Measurements from ENCODE around the gene CASP6. TPM values are rescaled to one million over a fixed set of nuclear protein-coding genes. Genes with fewer than 3 reads are reported as not detected.
"Not testable (repeated sequence)": the region's sequence is repeated elsewhere in the genome, so short reads cannot be mapped to it uniquely, and the experiment has no call there.

Gene CASP6
- total RNA-seq, 1 donor from 2014 or later: 22.4 TPM

- DNase-seq (ENCODE audit: low spot score in 2 of 2) (no peak), FAIRE-seq (no peak)
Measured at GRCh38 chr4:109722357-109722756, 19.1 kb upstream of the CASP6 start.

- FAIRE-seq (no peak), DNase-seq (ENCODE audit: low spot score in 2 of 2) (no peak)
Measured at GRCh38 chr4:109721033-109721432, 17.8 kb upstream of the CASP6 start.

GRCh38 chr4:109719604-109720003 is 16.4 kb upstream of the CASP6 start:
- DNase-seq (ENCODE audit: low spot score in 2 of 2): no peak
- no peak for FAIRE-seq

- DNase-seq (ENCODE audit: low spot score in 2 of 2) (no peak), FAIRE-seq (no peak)
Measured at GRCh38 chr4:109718759-109719158, 15.5 kb upstream of the CASP6 start.

GRCh38 chr4:109713500-109713899 is 10.3 kb upstream of the CASP6 start:
- DNase-seq (ENCODE audit: low spot score in 2 of 2) (no peak), FAIRE-seq (no peak)

- DNase-seq (ENCODE audit: low spot score in 2 of 2) (no peak), FAIRE-seq (no peak)
Measured at GRCh38 chr4:109708990-109709389, 5.7 kb upstream of the CASP6 start.

- no peak for FAIRE-seq
- no peak for DNase-seq (ENCODE audit: low spot score in 2 of 2)
Measured at GRCh38 chr4:109708435-109708834, 5.2 kb upstream of the CASP6 start.

- DNase-seq (ENCODE audit: low spot score in 2 of 2) (no peak), FAIRE-seq (no peak)
Measured at GRCh38 chr4:109703664-109704361, 568 bp upstream of the CASP6 start.

- DNase-seq (ENCODE audit: low spot score in 2 of 2) (no peak), FAIRE-seq (no peak)
Measured at GRCh38 chr4:109701566-109702410, 1.5 kb downstream of the CASP6 start.

GRCh38 chr4:109699553-109700225 is 3.6 kb downstream of the CASP6 start:
- DNase-seq (ENCODE audit: low spot score in 2 of 2) (no peak), FAIRE-seq (no peak)

GRCh38 chr4:109698656-109699055 is 4.6 kb downstream of the CASP6 start:
- DNase-seq (ENCODE audit: low spot score in 2 of 2): no peak
- no peak for FAIRE-seq

- no peak for FAIRE-seq
Measured at GRCh38 chr4:109691411-109691920, 11.8 kb downstream of the CASP6 start.

GRCh38 chr4:109690690-109691410 is 12.4 kb downstream of the CASP6 start:
- FAIRE-seq (no peak), DNase-seq (ENCODE audit: low spot score in 2 of 2) (no peak)

More at GRCh38 chr4:109691411-109691920, 11.8 kb downstream of the CASP6 start:
- DNase-seq (ENCODE audit: low spot score in 2 of 2): no peak

GRCh38 chr4:109684727-109685126 is 18.5 kb downstream of the CASP6 start:
- DNase-seq (ENCODE audit: low spot score in 2 of 2) (no peak), FAIRE-seq (no peak)

- DNase-seq (ENCODE audit: low spot score in 2 of 2) (no peak), FAIRE-seq (no peak)
Measured at GRCh38 chr4:109683621-109684253, 19.5 kb downstream of the CASP6 start.

- DNase-seq (ENCODE audit: low spot score in 2 of 2) (no peak), FAIRE-seq (no peak)
Measured at GRCh38 chr4:109682875-109683274, 20.4 kb downstream of the CASP6 start.

GRCh38 chr4:109678925-109679324 is 24.3 kb downstream of the CASP6 start:
- not testable (repeated sequence) for FAIRE-seq; DNase-seq (ENCODE audit: low spot score in 2 of 2)

- not testable (repeated sequence) for FAIRE-seq; DNase-seq (ENCODE audit: low spot score in 2 of 2)
Measured at GRCh38 chr4:109678472-109678871, 24.8 kb downstream of the CASP6 start.

- FAIRE-seq: no peak
- no peak for DNase-seq (ENCODE audit: low spot score in 2 of 2)
Measured at GRCh38 chr4:109676886-109677285, 26.4 kb downstream of the CASP6 start.

GRCh38 chr4:109675843-109676242 is 27.4 kb downstream of the CASP6 start:
- DNase-seq (ENCODE audit: low spot score in 2 of 2): no peak
- FAIRE-seq: no peak
